ENCODE data around the gene ATP10A.
A peak's percentile ranks its signal among the peaks of the same experiment; 100 is the strongest.
"Not testable (repeated sequence)": the region's sequence is repeated elsewhere in the genome, so short reads cannot be mapped to it uniquely, and the experiment has no call there.

The ATP10A gene

DNA sequence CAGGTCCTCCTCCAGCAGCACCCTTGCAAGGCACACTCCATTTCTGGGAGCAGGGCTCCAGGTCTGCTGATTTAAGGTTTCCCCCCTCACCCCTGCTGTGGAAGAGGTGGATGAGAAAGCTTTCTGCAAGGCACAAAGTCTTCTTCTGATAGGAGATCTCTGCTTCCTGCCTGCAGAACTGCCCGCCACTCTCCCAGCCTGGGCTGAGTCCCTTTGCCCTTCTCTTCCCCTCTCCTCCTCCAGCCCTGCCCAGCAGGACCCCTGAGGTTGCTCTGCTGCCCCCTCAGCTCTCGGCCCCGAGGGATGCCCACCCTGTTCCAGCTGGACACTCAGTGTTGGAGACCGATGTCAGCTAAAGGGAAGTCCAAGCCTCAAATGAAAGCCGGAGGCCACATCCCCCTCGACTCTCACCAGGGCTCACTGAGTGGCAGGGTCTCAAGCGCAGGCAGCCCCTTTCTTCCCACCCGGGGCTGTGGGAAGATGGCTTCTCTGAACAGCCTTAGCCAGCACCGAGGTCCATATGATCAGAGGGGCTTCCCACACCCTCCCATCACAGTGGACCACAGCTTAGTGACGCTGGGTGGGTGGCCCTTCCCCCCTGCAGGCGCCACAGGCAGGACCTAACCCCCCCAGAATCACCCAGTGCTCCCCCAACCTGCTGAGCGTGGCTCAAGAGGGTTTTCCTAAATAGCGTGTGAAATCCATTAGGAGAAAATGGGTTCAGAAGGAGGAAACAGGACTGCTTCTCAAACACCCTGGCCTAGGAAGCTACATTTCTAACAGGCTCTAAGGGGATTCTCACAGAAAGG lies 4.0 kb downstream of the ATP10A start:
- DNase-seq = no peak

- DNase-seq = not testable (repeated sequence)
Measured at GRCh38 chr15:25856059-25856458, 7.1 kb downstream of the ATP10A start.

- no peak for DNase-seq
Measured at GRCh38 chr15:25852661-25853524, 10.2 kb downstream of the ATP10A start.

GRCh38 chr15:25852027-25852426 lies 11.1 kb downstream of the ATP10A start:
- no peak for DNase-seq

GRCh38 chr15:25850154-25851111 lies 12.7 kb downstream of the ATP10A start:
- DNase-seq = no peak

- DNase-seq = no peak
Measured at GRCh38 chr15:25849157-25849921, 13.8 kb downstream of the ATP10A start.

GRCh38 chr15:25848784-25849156 lies 14.4 kb downstream of the ATP10A start:
- DNase-seq = no peak

DNA sequence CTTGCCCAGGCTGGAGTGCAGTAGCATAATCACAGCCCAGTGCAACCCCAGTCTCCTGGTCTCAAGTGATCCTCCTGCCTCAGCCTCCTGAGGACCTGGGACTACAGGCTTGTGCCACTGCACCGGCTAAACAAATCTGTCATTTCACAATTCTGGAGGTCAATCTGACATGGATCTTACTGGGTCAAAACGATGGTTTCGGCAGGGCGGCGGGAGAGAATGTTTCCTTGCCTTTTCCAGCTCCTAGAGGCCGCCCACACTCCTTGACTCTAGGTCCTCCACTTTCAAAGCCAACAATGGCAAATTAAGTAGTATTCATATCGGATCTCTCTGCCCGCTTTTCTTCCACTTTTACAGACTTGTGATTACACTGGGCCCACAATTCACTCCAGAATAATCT lies 14.8 kb downstream of the ATP10A start:
- no peak for DNase-seq

- DNase-seq = no peak
Measured at GRCh38 chr15:25847051-25847450, 16.1 kb downstream of the ATP10A start.

DNA sequence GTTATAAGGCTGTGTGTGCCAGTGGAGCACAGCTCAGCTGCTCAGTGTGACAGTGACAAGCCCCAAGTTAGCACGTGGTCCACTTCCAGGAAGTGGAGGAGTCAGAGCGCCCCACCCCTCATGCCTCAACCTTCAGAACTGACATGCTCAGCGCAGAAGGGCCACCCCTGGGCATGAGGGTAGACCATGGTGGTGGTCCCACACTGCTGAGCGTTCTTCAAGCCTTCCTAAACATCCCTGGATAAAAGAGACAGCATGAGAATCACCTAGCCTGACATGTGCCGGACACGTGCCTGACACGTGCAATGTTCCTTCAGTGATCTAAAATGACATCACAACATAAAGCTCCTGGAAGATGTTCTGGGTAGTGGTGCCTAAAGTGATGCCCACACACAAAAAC lies 16.8 kb downstream of the ATP10A start:
- peak; percentile 12 for DNase-seq

- DNase-seq = no peak
Measured at GRCh38 chr15:25844981-25845680, 18.0 kb downstream of the ATP10A start.

DNA sequence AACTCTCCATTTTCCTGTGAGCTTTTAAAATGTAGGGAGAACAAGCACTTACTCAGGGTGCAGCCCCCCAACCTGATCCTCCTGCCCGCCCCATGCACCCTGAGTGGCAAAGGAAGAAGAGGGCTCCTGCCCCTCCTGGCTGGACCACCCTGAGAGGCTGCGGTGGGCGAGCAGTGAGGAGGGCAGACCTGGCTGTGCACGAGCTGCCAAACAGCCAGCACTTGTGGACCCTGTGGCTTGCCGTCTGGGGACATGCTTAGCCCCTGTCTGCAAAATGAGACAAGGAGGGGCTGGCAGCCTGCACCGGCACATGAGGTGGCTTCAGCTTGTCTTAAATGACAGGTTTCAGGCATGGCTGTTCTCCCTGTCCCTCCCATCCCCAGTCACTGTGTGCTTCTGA lies 18.6 kb downstream of the ATP10A start:
- DNase-seq = no peak

DNA sequence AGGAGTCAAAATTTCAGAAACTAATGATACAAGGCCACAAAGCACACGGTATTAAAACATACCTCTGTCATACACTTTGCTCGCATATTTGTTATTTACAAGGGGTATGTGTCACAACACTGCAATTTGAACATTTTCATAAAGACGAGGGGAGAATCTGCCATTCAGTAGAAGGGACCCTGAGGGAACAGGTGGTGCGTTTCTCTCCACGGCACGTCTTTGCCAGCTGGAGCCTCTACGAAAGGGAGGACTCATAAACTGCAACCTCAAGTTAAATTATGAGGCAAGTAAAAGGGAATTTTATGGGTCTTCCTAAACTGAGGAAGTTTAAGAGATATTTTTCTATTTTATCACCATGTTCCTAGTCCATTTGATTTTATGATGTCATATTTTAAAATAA lies 19.1 kb downstream of the ATP10A start:
- no peak for DNase-seq

DNA sequence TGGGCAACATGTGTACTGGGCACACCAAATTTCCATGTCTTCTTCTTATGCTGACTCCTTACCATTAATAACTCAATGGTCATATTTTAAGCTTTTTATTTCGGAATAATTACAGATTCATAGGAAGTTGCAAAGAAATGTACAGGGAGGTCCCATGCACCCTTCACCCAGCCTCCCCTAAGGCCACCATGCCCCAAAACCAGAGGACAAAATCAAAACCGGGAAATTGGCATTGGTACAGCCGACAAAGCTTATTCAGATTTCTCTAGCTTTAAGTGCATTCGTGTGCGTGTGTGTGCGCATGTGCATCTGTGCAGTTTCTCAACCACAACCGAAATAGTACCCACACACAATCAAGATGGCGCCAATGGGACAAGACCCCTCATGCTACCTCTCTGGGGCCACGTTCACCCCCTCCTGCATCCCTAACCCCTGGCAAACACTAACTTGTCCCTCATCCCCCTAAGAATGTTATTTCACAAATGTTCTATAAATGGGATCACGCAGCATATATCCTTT lies 23.4 kb downstream of the ATP10A start:
- no peak for DNase-seq

- no peak for DNase-seq
Measured at GRCh38 chr15:25838871-25839195, 24.3 kb downstream of the ATP10A start.

- DNase-seq = no peak
Measured at GRCh38 chr15:25838191-25838870, 24.8 kb downstream of the ATP10A start.

DNA sequence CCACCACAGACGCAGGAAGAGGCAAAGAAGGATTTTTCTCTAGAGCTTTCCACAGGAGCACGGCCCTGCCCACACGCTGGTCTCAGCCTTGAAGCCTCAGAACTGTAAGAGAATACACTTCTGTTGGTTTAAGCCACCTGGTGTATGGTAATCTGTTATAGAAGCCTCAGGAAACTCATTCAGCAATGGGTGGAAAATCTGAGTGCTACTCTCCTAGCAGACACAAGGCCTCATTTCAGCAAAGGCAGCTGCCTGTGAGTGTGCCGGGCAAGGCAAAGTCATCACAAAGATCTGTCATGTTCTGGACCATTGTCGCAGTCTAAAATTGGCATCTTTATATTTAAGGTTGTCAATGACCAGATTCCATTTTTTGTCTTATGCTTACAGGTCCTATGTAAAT lies 31.0 kb downstream of the ATP10A start:
- no peak for DNase-seq

- DNase-seq = no peak
Measured at GRCh38 chr15:25830844-25831451, 32.2 kb downstream of the ATP10A start.

GRCh38 chr15:25829073-25829472 lies 34.1 kb downstream of the ATP10A start:
- no peak for DNase-seq

DNA sequence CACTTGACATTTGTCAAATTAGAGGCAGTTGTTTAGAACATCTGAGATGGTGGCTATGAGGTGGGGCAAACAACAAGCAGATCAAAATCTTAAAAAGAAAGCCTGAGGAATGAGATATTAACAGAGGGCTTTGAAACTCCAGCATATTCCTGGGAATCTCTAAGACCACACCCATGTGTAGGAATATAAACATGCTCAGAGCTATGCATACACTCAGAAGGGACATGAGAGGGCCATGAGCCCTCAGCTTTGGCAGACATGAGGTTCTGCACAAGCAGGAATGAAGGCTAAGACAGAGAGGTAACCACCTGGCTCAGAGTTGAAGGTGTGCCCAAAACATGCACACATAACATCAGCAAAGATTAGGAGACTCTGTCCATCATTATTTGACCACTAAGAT lies 37.9 kb downstream of the ATP10A start:
- DNase-seq = no peak
